ENCODE data around the gene PTPRD.

DNA sequence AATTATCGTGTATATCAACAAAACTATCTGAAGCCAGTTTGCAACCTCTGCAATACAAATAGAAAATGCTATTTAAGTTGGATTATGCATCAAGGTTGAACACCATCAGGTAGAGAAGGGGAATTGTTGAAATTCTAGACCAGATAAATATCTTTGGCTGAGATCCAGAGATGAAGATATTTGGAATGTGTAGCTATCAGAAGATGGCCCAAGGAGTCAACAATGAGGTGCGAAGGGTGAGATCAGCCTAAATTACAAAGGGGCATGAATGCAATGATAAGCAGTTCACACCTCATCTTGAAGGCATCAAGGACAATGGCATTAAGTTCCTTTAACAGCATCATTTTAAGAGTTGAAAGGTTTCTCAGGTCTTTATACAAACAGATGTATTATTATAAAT, 2241.1 kb downstream of the PTPRD start:
- TF ChIP-seq POLR2AphosphoS5 (IDR thresholded peaks at IDR 0.05; ENCODE audit: borderline replicate concordance, low read depth, low read length), result no peak
- TF ChIP-seq EZH2 (IDR thresholded peaks at IDR 0.05), result no peak
- TF ChIP-seq FOXP2 (optimal IDR thresholded peaks at IDR 0.05; ENCODE audit: control extremely low read depth, extremely low read length, insufficient read depth), result no peak
